IPS DF 19.7 (cell line): Measurements from ENCODE around the gene COPB2.

Experiments
- DNase-seq: peaks from one replicate; pipeline ENCODE4 v3.0.0-alpha.2; 2013; ENCODE audit warnings: low read depth, low spot score

The COPB2 gene

DNA sequence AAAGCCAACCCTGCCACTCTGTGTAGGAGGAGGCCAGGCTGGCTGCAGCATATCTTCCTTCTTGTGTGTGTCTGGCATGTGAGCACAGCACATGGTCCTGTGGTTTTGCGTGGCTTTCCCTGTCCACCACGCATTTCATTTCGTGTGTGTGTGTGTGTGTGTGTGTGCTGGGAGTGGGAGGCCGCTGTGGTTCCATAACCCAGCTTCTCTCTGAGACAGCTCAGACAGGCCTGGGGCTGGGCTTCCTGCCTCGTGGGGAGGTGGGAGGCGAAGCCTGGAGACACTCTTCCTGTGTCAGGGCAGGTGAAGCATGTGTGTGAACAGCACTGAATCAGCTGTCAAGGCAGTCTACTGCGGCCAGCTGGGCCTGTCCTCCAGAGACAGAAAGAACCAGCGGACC is 61.6 kb downstream of the COPB2 start:
- no peak for DNase-seq

GRCh38 chr3:139327231-139327630 is 62.2 kb downstream of the COPB2 start:
- no peak for DNase-seq

DNA sequence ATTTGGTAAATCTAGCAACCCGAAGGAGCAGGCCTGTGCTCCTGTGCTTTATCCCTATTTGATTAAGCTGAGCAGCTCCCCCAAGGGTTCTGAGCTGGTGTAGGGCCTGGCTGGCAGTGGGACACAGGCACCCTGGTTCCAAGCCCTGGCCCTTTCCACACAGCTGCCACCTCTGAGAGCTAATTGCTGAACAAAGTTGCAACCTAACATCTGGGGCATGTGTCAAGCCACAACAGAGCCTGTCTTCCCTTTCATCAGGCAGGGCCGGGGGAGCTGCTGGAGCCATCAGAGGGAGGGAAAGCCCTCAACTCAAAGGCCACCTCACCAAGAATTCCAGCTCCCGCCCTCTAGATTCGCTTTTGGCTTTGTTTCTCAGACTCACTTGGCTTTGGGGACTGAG is 62.7 kb downstream of the COPB2 start:
- DNase-seq, result no peak

- no peak for DNase-seq
Observed at GRCh38 chr3:139326131-139326530, 63.3 kb downstream of the COPB2 start.

DNA sequence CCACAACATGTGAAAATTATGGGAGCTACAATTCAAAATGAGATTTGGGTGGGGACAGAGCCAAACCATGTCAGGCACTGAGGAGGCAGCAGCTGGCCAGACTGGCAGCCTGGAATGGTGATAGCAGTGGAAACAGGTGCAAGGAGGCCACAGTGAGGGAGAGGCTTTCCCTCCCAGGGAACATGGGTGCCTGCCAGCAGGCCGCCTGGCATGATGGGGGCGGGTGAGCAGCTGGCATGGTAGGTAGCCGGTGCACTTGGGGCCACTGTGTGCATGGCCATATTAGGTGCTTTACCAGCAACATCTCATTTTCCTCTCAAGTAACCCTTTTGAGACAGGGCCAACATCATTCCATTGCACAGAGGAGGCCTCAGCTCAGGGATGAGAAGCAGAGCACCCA is 63.9 kb downstream of the COPB2 start:
- DNase-seq, result no peak

- DNase-seq, result no peak
Observed at GRCh38 chr3:139324456-139324855, 65.0 kb downstream of the COPB2 start.

GRCh38 chr3:139323146-139323545 is 66.3 kb downstream of the COPB2 start:
- DNase-seq, result no peak

DNA sequence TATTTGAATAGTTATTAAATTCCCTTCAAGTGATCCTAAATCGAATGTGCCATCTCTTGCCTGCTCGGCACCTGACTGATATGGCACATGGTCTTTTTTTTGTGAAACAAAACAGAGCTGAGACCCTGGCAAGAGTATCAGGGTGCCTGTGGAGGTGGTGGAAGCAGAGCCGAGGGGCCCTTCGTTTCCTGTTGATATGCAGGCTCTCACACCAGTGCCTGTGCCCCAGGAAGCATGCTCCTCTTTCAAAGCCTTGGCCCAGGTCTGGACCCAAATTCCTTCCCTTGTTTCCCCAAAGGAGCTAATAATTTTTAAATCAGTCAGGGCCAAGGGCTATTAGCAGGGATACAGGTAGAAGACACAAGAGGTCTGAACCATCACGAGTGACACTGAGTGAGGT is 67.1 kb downstream of the COPB2 start:
- DNase-seq, result no peak

GRCh38 chr3:139320551-139321309 is 68.7 kb downstream of the COPB2 start:
- no peak for DNase-seq

DNA sequence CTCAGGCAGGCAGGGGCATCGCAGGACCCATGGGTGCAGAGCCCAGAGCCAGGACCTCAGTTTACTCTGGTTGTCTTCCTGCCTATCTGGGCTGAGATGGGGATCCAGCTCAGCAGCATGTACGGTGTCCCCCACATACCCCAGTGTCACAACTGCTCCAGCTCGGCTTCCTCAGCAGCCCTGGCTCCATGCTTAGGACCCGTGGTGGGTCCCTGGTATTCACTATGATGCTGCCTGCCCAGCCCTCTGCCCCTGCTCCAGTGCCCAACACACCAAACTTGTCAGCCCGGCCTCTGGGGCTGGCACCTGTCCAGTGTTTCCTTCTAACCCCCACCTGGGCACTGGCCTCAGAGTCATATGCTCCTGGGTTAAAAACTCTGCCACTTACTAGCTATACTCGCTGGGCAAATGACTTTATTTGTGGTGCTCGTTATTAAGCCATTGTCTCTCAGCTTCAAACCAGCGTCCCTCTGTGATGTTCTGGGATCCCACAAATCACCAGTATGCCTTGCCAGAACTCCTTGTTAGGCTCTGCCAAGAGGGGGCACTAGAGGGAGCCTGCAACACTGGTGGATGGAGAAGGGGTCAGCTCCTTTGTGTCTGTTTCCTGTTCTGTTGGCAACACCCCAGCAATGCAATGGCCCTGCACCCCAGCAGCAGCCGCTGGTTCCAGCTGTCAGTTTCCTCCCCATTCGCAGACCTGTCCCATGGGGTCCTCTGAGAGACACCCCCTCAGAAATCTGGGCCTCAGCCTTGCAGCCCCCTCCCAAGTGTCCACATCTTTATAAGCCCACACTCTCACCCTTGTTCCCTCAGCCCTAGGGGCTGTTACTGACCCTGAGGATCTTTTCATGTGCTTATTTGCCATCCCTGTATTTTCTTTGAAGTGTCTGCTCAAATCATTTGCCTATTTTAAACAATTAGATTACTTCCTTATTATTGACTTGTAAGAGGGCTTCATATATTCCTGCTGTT is 69.7 kb downstream of the COPB2 start:
- DNase-seq, result peak; percentile 60

DNA sequence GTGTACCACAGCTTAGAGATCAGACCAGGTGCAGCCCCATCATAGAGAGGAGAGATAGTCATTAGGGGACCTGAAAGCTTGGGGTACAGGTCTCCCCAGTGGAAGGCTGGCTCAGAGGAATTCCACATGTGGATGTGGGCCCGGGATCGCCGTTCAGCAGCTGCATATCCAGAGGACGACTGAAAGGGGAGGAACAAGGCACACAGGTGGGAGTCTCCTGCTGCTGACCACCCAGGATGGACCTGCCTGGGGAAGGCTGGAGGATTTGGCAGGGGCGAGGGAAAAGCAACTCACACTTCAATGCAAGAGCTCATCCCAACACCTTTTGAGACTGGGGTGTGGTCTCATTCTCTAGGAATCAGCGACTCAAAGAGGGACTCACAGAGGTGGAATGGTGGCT is 70.6 kb downstream of the COPB2 start:
- DNase-seq, result no peak

- DNase-seq, result no peak
Observed at GRCh38 chr3:139318431-139318816, 71.0 kb downstream of the COPB2 start.

DNA sequence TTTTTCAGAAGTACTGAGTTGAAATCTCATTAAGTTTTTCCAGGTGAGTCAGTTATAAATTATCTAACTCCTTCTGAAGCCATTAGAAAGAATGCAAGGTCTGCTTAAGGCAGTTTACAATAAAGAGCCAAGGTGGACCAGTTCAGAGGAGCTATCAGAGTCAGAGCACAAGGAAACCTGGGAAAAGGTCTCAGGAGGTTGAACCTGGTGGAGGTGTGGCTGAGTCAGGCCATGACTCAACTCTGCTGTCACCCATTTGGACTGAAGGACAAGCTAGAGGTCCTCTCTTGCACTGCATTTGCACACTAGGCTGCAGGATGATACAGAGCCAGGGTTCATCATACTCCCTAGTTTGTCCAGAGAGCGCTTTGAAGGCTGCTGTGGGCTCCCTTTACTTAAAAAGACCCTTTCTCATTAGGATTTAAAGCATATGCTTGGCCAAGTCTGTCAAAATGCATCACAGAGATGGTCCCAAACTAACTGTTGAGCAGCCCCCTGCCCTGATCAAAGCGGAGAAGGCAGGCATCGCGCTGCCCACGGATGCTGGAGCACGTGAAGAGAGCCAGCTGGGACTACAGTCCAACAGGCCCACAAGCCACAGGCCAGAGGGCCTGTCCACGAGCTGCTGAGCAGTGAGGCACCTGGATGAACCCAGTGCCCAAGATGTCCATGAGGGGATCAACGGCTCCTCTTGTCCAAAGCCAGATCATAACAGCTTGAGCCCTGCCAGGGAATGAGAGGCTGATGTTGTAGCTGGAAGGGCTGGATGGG is 71.6 kb downstream of the COPB2 start:
- no peak for DNase-seq

DNA sequence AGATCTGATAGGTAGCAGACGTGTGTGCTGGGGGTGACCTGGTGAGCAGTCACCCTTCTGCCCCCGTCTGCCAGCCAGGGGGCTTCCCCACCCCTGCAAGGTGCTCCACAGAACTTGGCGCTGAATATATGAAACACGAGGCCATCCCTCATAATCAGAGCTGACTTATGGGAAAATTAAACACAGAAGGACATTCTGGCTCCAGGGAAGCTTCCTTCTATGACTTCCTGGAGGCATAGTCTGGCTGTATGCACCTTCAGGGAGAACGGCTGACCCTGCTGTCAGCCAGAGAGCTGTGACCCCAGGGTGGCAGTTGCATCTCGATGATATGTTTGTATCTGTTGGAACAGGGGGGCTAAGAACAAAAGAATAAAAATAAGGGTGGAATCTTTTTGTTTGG is 72.2 kb downstream of the COPB2 start:
- DNase-seq, result no peak

DNA sequence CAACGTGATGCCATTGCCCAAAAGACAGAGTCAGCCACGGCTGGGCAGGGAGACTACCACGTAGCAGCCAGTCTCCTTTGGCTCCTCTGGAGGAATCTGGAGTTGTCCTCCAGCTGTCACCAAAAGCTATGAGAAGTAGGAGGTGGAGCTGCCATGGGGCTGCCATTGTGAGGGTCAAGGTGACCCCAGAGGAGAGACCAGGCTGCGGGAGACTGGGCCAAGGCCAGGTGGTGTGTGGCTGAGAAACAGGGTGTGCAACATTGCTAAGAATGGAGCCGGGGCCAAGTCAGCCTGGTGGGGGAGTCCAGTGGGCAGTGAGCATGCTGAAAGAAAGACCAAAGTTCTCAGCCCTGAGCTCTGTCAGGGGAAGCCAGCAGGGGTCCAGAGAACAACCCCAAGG is 75.5 kb downstream of the COPB2 start:
- no peak for DNase-seq

DNA sequence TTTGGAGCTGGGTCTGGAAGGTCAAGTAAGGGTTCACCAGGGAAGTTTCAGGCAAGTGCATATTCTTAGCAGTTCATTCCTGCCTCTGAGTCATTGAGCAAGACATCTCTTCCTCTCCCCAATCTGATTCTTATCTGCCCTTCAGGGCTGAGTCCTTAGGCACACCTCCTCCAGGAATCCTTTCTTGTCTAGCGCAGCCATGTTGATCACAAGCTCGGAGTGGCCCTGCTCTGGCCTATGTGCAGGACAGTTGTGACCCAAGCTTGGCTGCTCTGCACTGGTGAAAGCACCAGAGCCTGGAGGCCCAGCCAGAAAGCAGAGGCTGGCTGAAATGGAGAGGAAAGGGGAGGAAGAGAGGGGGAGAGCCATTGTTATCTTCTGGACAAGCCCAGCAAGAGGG is 76.5 kb downstream of the COPB2 start:
- no peak for DNase-seq

DNA sequence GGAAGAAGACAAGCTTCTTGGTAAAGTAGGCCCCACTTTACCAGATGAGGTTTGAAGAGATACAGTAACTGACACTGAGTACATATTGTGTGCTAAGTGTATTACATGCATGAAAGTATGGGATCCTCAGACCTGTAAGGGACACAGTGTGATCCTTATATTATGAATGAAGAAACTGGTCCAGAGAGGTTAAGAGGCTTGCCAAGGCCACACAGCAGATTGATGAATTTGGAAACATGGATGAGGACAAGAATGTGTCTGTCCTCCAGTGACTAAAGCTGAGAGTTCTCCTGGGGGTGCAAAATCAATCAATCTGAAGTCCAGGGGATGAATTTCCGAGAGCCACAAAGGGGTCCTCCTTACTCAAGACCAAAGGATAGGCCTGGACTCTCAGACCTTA is 77.0 kb downstream of the COPB2 start:
- no peak for DNase-seq

- DNase-seq, result no peak
Observed at GRCh38 chr3:139311557-139311956, 77.9 kb downstream of the COPB2 start.

DNA sequence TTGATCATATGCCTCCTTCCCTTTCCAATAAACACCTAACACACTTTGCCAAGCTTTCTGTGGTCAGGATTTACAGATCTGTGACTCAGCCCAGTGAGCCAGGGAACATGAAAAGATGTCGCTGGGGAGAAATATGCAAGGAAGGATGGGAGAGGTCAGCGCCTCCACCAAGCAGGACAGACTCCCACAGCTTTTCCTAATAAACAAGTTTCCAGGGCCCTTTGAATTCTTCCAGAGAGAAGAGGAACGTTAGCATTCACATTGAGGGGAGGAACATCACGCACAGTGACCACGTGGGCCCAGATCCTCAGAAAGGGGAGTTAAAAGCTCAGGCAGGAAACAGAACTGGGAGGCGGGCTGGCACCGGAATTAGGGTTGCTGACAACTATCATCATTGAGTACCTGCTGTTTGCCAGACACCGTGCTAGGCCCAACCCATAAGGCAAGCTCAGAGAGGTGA is 78.9 kb downstream of the COPB2 start:
- no peak for DNase-seq

- no peak for DNase-seq
Observed at GRCh38 chr3:139309880-139310279, 79.6 kb downstream of the COPB2 start.

DNA sequence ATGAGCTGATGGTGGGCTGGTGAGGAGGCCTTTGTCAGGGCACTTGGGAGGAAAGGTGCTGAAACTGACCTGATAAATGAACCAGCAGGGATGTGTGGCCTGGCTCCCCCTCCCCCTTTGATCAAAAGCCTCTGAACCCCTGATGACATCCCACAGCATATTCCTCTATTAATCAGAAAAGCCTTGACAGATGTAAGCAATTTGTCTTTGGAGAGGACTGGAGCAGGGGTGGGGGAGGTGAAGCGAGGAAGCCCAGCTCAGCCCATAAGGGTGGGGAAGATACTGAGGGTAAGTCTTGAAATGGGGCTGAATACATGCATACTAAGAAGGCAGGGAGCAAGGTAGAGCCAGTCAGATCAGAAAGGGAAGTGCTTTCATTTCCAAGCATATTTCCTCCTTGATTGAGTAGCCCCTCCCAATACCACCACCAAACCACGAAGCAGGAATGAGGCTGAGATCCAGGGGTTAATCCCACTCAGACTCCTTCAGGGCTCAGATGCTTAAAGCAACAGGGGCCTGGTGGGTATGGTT is 80.3 kb downstream of the COPB2 start:
- DNase-seq, result no peak

DNA sequence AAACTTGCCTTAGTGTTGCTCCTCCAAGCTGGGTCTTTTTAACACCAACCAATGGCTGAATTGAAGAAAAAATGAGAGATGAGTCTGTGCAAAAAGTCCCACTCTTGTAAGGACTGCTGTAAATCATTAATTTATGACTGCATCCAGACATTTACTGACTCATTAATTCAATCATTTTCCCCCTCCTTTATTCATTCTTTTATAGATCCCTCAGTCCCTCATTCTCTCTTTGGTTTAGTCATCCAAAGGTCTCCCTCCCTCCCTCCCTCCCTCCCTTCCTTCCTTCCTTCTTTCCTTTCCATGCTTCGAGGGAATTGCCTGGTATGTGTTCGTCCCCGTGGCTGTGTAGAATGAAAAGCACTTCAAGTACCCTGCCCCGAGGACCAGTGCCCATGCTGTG is 80.9 kb downstream of the COPB2 start:
- no peak for DNase-seq
